GM21381 (cell line): ENCODE results near the gene MRLN.
A peak's percentile ranks its signal among the peaks of the same experiment; 100 is the strongest.
"Not testable (repeated sequence)": the region's sequence is repeated elsewhere in the genome, so short reads cannot be mapped to it uniquely, and the experiment has no call there.

Experiments used
- ATAC-seq: cut with Tn5 transposase; IDR thresholded peaks from one replicate; pipeline ENCODE4 v1.9.1; 2021; ENCODE audit warnings: mild to moderate bottlenecking, moderate library complexity; ENCODE audit not compliant: unreplicated experiment

MRLN gene

DNA sequence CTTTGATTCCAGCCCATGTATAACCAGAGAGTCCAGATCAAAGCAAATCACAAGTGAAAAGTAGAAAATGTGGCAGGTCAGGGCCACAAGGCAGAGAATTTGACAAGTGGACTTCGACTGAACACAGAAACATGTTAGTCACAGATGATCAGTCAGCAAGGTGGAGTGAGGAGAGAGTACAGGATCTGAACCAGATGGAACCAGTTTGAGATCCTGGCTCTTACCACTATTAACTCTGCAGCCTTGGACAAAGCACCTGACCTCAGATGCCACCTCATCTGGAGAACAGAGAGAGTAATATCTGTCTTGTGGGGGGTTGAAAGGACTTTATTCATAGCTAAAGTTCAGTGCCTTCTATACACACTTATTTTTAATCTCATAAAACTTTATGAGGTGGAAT lies 4.4 kb downstream of the MRLN start:
- ATAC-seq: no peak

DNA sequence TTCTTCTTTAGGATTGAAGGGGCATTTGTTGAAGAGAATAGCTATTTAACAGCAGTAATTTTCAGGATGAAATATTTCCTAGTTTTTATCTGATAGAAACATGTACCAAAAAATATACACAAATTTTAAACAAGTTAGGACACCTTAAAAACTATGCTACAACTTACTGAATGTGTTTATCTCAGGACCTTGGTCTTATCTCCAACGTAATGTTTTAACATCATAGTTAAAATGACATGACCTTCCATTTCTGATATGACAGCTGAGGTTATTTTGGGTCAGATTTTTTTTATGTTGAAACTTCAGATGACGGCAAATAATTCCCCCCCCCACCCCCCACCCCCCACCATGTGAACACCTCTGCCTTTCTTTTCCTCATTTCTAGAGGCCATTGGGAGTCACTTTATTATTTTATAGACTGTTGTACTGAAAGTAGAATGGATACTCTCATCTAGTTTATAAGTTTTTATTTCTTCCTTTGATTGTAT lies 8.0 kb downstream of the MRLN start:
- no peak for ATAC-seq

DNA sequence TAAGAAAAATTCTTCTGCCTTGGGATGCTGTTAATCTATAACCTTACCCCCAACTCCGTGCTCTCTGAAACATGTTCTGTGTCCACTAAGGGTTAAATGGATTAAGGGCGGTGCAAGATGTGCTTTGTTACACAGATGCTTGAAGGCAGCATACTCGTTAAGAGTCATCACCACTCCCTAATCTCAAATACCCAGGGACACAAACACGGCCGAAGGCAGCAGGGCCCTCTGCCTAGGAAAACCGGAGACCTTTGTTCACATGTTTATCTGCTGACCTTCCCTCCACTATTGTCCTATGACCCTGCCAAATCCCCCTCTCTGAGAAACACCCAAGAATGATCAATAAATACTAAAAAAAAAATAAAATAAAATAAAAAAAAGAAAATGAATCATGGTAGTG lies 8.5 kb downstream of the MRLN start:
- ATAC-seq: not testable (repeated sequence)

DNA sequence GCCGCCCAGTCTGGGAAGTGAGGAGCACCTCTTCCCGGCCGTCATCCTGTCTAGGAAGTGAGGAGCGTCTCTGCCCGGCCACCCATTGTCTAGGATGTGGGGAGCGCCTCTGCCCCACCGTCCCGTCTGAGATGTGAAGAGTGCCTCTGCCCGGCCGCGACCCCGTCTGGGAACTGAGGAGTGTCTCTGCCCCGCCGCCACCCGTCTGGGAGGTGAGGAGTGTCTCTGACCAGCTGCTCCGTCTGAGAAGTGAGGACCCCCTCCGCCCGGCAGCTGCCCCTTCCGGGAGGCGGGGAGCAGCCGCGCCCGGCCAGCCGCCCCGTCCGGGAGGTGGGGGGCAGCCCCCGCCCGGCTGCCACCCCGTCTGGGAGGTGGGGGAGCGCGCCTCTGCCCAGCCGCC lies 9.1 kb downstream of the MRLN start:
- ATAC-seq: not testable (repeated sequence)

DNA sequence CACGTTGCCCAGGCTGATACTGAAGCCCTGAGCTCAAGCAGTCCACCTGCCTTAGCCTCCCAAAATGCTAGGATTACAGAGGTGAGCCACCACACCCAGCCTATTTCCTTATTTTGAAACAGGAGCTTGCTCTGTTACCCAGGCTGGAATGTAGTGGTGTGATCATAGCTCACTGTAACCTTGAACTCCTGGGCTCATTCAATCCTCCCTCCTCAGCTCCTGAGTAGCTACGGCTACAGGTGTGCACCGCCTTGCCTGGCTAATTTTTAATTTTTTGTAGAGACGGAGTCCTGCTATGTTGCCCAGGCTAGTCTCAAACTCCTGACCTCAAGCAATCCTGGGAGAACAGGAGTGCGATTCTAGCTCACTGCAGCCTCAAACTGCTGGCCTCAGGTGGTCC lies 11.7 kb downstream of the MRLN start:
- ATAC-seq: no peak

DNA sequence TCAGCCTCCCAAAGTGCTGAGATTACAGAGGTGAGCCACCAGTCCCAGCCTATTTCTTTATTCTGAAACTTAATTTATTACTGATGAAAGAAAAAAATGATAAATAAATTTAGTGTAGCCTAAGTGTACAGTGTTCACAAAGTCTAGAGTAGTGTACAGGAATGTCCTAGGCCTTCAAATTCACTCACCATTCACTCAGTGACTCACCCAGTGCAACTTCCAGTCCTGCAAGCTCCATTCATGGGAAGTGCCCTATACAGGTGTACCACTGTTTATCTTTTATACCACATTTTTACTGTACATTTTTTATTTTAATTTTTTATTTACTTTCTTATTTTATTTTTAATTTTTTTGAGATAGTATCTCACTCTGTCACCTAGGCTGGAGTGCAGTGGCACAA lies 12.2 kb downstream of the MRLN start:
- no peak for ATAC-seq

DNA sequence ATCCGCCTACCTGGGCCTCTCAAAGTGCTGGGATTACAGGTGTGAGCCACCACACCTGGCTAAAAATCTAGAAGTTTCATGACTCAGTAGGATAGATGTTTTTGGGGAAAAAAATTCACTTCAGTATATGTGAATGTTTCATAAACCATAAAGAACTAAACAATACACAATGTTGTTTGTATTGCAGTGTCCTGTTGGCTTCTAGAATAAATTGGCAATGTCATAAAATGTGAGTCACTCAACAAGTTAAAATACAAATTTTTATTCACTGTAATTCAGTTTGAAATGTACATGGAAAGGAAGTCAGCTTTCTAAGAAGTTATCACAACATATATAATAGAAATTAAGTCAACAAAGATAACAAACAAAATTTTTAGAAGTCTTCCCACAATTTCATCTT lies 16.5 kb downstream of the MRLN start:
- ATAC-seq: no peak

DNA sequence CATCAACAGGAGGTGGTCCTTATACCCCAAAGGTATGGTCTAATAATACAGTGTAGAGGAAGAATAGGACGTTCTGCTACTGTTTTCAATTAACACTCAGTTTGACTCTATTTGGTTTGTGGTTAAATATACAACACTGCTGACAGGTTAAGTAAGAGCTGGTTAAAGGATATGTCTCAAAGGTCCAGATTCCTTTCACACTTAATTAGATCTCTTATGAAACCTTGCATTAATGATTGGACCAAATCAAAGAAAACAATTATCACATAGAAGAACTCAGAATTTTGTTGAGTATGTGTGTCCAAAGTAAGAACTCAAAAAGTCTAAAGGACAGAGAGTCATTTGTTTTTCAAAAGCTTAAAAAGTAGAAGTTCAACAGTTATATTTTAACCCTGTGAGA lies 18.0 kb downstream of the MRLN start:
- no peak for ATAC-seq

DNA sequence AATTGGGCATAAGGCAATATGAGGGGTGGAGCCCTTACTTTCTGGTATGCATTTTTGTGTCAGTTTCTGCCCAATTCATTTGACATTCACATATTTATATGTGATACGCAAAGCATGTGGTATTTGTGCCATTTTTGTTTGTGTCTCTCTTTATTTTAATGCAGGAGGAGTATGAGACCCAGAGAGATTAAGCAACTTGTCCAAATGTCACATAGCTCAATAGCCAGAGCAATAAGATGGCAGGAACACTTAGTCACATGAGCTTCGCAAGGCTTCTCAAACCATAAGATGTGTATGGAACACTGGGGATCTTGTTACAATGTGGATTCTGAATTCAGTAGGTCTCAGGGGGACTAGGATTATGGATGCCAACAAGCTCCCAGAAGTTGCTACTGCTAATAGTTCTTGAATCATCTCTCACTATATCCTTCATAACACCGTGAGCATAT lies 19.2 kb downstream of the MRLN start:
- ATAC-seq: no peak

DNA sequence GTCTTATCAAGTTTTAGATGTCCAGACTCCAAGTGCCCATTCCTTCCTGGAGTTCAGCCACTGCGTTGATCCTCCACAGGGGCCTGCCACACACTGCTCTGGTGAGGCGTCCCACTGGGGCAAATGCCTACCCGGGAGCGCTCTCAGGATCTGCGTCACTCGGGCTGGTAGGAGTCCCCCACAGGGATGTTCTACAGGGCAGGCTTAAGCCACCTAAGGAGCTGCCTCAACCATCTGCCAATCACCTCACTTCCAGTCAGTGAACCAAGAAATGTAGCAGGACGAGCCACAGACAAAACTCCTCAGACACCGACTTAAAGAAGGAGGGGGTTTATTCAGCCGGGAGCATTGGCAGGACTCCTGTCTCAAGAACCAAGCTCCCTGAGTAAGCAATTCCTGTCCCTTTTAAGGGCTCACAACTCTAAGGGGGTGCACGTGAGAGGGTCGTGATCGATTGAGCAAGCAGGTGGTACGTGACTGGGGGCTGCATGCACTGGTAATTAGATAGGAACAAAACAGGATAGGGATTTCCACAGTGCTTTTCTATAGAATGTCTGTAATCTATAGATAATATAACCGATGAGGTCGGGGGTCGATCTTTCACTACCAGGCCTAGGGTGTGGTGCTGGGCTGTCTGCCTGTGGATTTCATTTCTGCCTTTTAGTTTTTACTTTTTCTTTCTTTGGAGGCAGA lies 19.8 kb downstream of the MRLN start:
- not testable (repeated sequence) for ATAC-seq

DNA sequence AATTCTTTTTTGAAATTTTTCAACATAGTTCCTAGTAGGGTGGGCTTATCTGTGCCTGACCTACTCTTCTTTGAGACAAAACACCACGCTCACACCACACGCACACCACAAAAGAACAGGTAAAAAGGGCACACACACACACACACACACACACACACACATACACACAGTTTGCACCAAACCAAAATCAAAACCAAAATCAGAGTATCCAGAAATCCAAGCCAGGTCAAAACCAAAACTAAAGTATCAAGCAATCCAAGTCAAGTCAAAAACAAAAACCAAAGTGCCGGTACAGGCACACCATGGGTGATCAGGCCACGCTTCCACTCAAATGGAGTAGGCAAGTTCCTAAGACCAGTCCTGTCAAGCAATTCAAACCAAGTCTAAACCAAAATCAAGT lies 20.4 kb downstream of the MRLN start:
- not testable (repeated sequence) for ATAC-seq

DNA sequence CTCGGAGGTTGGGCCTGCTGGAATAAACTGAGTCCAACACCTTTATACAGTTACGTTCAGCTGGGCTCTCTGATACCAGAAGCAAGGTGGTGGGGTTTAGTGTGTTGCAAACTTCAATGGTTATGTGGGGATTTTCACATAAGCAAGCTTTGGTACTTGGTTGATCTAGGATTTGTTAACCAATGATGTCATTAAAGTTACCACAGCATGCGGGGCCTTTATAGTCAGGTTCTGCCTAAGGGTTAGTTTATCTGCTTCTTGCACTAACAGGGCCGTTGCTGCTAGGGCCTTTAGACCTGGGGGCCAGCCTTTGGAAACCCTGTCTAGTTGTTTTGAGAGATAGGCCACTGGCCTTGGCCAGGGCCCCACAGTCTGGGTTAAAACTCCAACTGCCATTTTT lies 24.1 kb downstream of the MRLN start:
- not testable (repeated sequence) for ATAC-seq

DNA sequence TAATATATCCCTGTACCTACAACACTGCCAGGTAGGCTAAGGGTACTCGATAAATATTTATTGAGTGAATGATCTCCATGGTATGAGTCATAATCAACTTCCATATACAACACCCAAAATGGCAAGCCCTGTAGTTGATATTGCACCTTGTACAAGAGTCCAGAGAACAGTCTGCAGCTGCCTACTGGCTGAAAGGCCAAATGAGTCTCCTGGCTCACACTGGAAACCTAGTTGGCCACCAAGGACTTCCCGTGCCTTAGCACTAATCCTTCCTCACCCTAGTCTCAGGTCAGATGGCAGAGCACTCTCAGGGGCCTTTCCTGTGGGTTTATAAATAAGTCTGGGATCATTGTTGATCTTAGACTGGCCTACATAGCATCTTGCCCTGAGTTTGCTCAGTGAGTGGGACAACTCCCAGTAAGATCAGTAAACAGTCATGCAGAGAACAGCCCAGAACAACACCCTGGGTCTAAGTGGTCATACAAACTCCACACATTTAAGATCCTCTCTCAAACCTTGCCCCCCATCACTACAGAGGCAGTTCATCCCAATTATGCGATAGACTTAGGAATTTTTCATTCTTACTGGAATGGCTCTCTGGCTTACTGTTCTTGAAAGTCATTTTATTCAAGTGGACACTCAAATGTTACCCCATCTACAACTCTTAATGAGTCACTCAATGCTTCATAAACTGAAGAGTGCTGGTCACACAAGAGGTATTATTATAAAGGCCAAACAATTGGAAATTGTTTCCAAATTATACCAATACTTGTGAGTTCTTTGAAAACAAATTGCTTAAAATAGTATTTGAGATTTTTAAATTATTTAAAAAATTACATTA lies 28.9 kb downstream of the MRLN start:
- no peak for ATAC-seq

DNA sequence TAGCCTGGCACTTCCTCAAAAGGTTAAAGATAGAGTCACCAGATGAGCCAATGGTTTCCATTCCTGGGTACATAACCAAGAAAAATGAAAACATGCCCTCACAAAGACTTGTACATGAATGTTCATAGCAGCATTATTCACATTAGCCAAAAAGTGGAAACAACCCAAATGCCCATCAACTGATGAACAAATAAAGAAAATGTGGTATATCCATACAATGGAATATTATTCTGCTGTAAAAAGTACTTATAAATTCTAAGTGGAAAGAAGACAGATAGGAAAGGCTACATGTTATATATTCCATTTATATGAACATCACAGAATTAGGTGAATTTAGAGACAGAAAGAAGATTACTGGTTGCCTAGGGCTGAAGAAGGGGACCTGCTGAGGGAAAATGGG lies 32.9 kb downstream of the MRLN start:
- ATAC-seq: no peak

DNA sequence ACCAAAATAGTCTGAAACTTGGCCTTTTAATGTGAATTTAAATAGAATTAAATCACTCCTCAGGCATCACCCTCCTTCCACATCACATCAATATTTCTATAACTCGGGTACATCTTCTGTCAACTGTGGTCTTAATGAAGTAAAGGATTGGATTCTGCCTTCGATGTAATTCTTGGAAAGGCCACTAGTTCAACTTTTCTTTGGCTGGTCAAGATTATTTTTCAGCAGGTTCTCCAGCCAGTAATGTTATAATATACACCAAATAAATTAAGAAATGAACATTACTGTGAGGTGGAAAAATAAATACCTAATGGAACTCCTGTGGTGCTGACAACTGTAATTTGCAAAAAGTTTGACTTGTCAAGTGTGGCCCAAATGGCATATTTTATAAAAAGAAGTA lies 33.9 kb downstream of the MRLN start:
- no peak for ATAC-seq

DNA sequence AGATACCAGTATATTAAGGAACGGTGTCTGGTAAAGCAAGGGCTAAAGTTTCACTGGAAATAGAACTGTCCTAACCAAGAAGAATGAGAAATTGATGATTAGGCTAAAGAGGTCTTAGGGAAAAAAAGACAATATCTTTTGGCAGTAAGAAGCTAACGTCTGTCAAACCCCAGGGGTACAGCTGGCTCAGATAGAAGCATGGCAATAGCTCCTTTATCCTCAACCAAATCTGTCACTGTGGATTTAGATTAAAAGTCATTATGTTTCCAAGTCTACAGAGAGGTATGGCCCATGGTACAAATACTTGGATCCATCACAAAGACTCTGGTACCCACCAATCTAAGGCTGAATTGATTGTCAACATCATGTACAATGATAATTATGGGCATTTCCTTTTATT lies 35.0 kb downstream of the MRLN start:
- no peak for ATAC-seq

DNA sequence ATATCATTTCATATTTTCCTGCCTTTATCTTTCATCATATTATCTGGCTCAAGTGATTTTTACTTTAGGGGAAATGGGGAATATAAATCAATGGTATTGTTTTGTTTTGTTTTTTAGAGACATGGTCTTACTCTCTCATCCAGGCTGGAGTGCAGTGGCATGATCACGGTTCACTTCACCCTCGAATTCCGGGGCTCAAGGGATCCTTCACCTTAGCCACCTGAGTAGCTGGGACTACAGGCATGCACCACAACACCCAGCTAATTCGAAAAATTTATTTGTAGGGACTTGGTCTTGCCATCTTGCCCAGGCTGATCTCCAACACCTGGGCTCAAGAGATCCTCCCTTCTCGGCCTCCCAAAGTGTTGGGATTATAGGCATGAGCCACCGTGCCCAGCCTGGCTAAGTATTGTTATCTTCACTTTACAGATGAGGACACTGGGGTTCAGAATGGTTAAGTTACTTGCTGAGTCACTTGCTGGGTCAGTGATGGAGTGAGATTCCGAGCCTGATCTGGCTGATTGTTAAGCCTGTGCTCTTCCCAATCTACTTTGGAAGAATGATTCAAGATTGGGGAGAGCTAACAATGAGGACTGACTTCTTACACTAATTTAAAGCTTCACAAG lies 39.9 kb downstream of the MRLN start:
- no peak for ATAC-seq

DNA sequence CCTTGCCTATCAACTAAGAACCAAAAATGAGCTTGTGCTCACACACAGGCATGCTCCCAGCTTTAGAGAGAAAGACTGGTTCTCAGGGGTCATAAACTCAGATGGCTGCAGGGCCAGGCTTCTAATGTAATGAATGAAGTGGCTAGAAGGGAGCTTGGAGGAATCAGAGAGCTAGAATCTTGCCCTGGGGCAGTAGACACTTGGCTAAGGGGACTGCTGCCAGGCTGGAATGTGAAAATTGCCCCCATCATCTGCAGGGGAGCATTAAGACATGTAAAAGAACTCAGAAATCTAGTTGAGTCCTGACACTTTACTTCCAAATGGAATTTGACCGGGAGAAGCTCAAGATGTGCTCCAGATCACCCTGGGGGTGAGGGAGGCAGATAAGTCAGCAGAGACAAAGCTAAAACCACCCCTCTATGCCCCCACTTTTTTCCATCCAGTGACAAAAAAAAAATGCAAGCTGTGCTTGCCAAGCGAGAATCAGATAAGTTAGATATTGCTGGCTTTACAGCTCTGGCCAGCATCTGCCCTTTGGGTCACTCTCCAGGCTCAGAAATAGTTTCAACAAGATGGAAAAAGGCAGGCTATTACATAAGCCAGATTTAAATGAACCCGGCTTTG lies 41.3 kb downstream of the MRLN start:
- ATAC-seq: no peak

DNA sequence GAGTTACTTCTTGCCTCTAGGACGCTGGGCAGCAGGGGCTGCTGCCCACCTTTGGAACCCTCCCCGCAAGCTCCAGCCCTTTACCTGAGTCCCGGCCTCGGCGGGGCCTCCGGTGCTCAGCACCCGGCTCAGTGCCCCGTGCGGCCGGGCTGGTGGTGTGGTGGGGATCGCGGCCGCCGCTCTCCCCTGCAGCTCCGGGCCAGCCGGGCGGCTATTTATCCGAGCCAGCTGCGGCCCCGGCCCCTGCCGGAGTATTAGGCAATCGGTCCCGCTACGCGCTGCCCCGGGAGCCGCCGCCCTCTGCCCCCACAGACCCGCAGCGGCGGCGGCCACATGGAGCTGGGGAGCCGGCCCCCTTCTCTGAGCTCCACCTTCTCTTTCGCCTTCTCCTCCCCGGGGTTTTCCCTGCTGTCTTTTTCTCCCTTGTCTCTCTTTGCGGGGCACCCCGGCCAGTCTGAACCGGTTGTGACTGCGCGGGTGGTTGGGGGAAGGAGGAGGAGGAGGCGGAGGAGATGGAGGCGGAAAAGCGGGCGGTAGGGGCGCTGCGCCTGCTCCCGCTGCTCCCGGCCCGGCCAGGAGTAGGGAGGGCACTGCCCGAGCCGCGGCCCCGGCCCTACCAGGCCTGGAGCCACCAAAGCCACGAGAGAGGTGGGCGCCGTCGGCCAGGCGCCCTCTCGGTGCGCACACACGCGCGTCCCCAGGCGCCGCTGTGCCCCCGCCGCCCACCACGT lies 43.7 kb downstream of the MRLN start, which contains the start of gene SLC16A9:
Gene SLC16A9 (minus strand): TSS at position 456 of the 731 bp plus-strand sequence. CDS start 25,559 bp downstream, outside the sequence.
- ATAC-seq: peak; percentile 81

DNA sequence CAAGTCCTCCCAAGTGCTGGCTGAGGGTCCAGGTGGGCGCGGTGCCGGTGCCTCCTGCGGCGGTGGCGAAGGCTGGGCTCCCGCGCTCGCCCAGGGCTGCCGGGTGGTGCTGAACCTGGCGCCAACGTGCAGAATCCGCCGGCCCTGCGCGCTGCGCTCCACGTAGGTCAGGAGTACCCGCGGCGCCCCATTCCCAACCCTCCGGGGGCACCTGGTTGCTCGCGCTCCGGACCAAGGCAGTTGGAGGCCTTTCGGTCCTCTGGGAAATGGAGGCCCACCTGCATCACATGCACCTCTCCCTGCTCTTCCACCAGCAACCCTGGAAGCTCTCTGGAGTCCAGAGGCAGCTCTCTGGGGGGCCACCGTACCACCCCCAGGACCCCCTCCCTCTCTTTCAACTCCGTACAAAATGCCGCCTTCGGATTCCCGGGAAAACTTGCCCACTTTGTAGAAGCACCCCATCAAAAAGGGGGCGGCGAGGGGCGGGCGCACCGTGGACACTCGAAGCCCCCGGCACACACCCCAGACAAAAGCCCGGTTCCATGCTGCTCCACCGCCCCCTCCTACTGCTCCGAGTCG lies 44.4 kb downstream of the MRLN start:
- no peak for ATAC-seq
